ENCODE data around the gene EVC2.

DNA sequence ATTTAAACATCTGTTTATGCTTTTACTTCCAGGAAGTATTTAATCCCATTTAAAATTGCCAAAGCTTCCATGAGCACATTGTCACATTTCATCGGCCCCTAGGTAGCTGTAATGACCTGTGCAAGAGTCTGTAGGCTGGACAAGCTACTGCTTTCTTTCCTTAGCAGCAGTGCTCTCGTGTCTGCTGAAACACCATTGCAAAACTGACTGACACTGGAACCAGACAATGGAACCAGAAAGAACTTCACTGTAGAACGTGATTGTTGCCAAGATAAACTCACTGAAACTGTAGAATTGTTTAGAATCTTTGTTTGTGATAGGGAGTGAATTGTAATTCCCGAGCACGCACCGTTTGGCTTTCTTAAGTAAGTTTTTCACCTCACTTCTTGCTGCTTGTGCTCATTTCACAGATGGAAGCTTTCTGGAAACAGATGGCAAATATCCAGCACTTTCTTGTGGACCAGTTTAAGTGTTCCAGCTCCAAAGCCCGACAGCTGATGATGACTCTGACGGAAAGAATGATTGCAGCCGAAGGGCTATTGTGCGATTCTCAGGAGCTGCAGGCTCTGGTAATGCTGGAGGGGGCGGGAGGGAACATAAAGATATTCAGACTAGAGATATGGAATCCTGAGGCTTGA, 39.5 kb upstream of the EVC2 start:
- TF ChIP-seq, protein P1, sequence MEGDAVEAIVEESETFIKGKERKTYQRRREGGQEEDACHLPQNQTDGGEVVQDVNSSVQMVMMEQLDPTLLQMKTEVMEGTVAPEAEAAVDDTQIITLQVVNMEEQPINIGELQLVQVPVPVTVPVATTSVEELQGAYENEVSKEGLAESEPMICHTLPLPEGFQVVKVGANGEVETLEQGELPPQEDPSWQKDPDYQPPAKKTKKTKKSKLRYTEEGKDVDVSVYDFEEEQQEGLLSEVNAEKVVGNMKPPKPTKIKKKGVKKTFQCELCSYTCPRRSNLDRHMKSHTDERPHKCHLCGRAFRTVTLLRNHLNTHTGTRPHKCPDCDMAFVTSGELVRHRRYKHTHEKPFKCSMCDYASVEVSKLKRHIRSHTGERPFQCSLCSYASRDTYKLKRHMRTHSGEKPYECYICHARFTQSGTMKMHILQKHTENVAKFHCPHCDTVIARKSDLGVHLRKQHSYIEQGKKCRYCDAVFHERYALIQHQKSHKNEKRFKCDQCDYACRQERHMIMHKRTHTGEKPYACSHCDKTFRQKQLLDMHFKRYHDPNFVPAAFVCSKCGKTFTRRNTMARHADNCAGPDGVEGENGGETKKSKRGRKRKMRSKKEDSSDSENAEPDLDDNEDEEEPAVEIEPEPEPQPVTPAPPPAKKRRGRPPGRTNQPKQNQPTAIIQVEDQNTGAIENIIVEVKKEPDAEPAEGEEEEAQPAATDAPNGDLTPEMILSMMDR (IDR thresholded peaks at IDR 0.05) = no peak
- no peak for TF ChIP-seq POLR2A (IDR thresholded peaks at IDR 0.05)
